Measurements from ENCODE around the gene PLEKHG2. TPM values are rescaled to one million over a fixed set of nuclear protein-coding genes. Genes with fewer than 3 reads are reported as not detected.
A peak's percentile ranks its signal among the peaks of the same experiment; 100 is the strongest.

The PLEKHG2 gene
- total and polyA plus RNA-seq, 9 of the 15 experiments (the other 6 are each of a cell fraction or from before 2014, with no cell fraction given): 0.98 to 45.7 (median 9.8) TPM

GRCh38 chr19:39410017-39410830, 2.2 kb upstream of the PLEKHG2 start (continued):
- no peak for TF ChIP-seq SFPQ (IDR thresholded peaks at IDR 0.05; ENCODE audit: low read depth, low read length)
- peak; percentile 68 for TF ChIP-seq NCOA1 (IDR thresholded peaks at IDR 0.05; ENCODE audit: low read depth)
- TF ChIP-seq NCOA4 (IDR thresholded peaks at IDR 0.05; ENCODE audit: partially characterized antibody): peak; percentile 46
- TF ChIP-seq TAF1 (IDR thresholded peaks at IDR 0.05; ENCODE audit: control insufficient read depth, extremely low read depth, insufficient read depth, low read length, severe bottlenecking): peak; percentile 26
- peak; percentile 28; the same call in 1 of the 2 replicates for TF ChIP-seq ETV1 (tag; conservative IDR thresholded peaks at IDR 0.05; ENCODE audit: low read depth)
- peak; percentile 95 for TF ChIP-seq ZNF512 (tag; IDR thresholded peaks at IDR 0.05)
- peak; percentile 46; the same call in 1 of the 2 replicates for TF ChIP-seq PHF21A (IDR thresholded peaks at IDR 0.05; ENCODE audit: borderline replicate concordance, low read depth)
- no peak for TF ChIP-seq ZNF212 (CRISPR knock-in tag; IDR thresholded peaks at IDR 0.05)
- peak; percentile 64 for TF ChIP-seq MTA2 (IDR thresholded peaks at IDR 0.05; ENCODE audit: low read depth)
- peak in 1 of 2 experiments; percentile 77; a peak in 1 of 4 replicates for TF ChIP-seq MCM7 (IDR thresholded peaks at IDR 0.05)
- TF ChIP-seq UBTF (IDR thresholded peaks at IDR 0.05; ENCODE audit: borderline replicate concordance in 1 of 2, low read depth in 2 of 2, low read length in 2 of 2): 0 out of 4 replicates have a peak, but pooled peaks of 1 of the 2 experiments have one; percentile 51
- TF ChIP-seq PCBP1 (IDR thresholded peaks at IDR 0.05; ENCODE audit: low read depth, low read length, poor library complexity, severe bottlenecking): peak; percentile 74
- 0 out of 4 replicates have a peak, but pooled peaks of 1 of the 2 experiments have one; percentile 49 for TF ChIP-seq CSDE1 (IDR thresholded peaks at IDR 0.05)
- TF ChIP-seq ETV5 (CRISPR knock-in tag; IDR thresholded peaks at IDR 0.05; ENCODE audit: low read depth): no peak
- no peak for TF ChIP-seq STAT6 (CRISPR knock-in tag; IDR thresholded peaks at IDR 0.05)
- TF ChIP-seq HBP1 (CRISPR knock-in tag; IDR thresholded peaks at IDR 0.05): peak; percentile 83; the same call in 1 of the 2 replicates
